ENCODE results near the gene NRSN2. TPM values are rescaled to one million over a fixed set of nuclear protein-coding genes. Genes with fewer than 3 reads are reported as not detected.
"Not testable (repeated sequence)": the region's sequence is repeated elsewhere in the genome, so short reads cannot be mapped to it uniquely, and the experiment has no call there.

The NRSN2 gene
- total RNA-seq, 1 experiment from 2014 or later: 0.42 TPM

GRCh38 chr20:376089-376488 lies 29.2 kb downstream of the NRSN2 start:
- Mint-ChIP-seq H3K27me3 (ENCODE audit: unreplicated experiment) (no peaks in the 10 kb centered on the region), H3K9me3 (ENCODE audit: low read depth, unreplicated experiment) (no peaks in the 10 kb centered on the region), H3K27ac (ENCODE audit: unreplicated experiment) (no peak overlapping the region), H3K4me1 (ENCODE audit: low read depth, unreplicated experiment) (peaks cover 21% of the 10 kb centered on the region), H3K36me3 (ENCODE audit: insufficient read depth, unreplicated experiment) (peaks cover 31% of the 10 kb centered on the region), H3K4me3 (ENCODE audit: low read depth, unreplicated experiment) (no peak overlapping the region)
- no peak for DNase-seq
- no TSS peak for BruUV-seq (replicated peaks)
- CTCF ChIA-PET: no interaction called here
- no peak for TF ChIP-seq CTCF (IDR thresholded peaks at IDR 0.05; ENCODE audit: unreplicated experiment)
- intact Hi-C loops (cut with micrococcal nuclease; ENCODE audit: unreplicated experiment): no loop called here

GRCh38 chr20:376750-377149 lies 29.8 kb downstream of the NRSN2 start:
- peaks cover 35% of the 10 kb centered on the region for H3K36me3 Mint-ChIP-seq (ENCODE audit: insufficient read depth, unreplicated experiment)
- CTCF ChIA-PET: no interaction called here
- no peaks in the 10 kb centered on the region for H3K27me3 Mint-ChIP-seq (ENCODE audit: unreplicated experiment)
- intact Hi-C loops (cut with micrococcal nuclease; ENCODE audit: unreplicated experiment): no loop called here
- no peak for TF ChIP-seq CTCF (IDR thresholded peaks at IDR 0.05; ENCODE audit: unreplicated experiment)
- no peak overlapping the region for H3K27ac Mint-ChIP-seq (ENCODE audit: unreplicated experiment)
- DNase-seq: no peak
- H3K4me3 Mint-ChIP-seq (ENCODE audit: low read depth, unreplicated experiment): no peak overlapping the region
- peaks cover 14% of the 10 kb centered on the region for H3K4me1 Mint-ChIP-seq (ENCODE audit: low read depth, unreplicated experiment)
- BruUV-seq (replicated peaks): no TSS peak
- H3K9me3 Mint-ChIP-seq (ENCODE audit: low read depth, unreplicated experiment): no peaks in the 10 kb centered on the region

GRCh38 chr20:377578-377977 lies 30.7 kb downstream of the NRSN2 start:
- H3K27ac Mint-ChIP-seq (ENCODE audit: unreplicated experiment): peak overlapping the region; percentile 68
- CTCF ChIA-PET: interaction anchor here (0.7 kb wide), 1 partner anchor 119 kb away, joined by 5 read pairs; no protein-coding TSS in a partner anchor

GRCh38 chr20:378961-379336 lies 32.0 kb downstream of the NRSN2 start:
- BruUV-seq (replicated peaks): no TSS peak

More at GRCh38 chr20:377578-377977, 30.7 kb downstream of the NRSN2 start:
- BruUV-seq (replicated peaks); H3K4me3 Mint-ChIP-seq (ENCODE audit: low read depth, unreplicated experiment); H3K27me3 Mint-ChIP-seq (ENCODE audit: unreplicated experiment); H3K9me3 Mint-ChIP-seq (ENCODE audit: low read depth, unreplicated experiment); intact Hi-C loops (cut with micrococcal nuclease; ENCODE audit: unreplicated experiment); DNase-seq; H3K4me1 Mint-ChIP-seq (ENCODE audit: low read depth, unreplicated experiment): not testable (repeated sequence)
- H3K36me3 Mint-ChIP-seq (ENCODE audit: insufficient read depth, unreplicated experiment): peaks cover 35% of the 10 kb centered on the region

More at GRCh38 chr20:378961-379336, 32.0 kb downstream of the NRSN2 start:
- intact Hi-C loops (cut with micrococcal nuclease; ENCODE audit: unreplicated experiment): no loop called here
- no peak for DNase-seq
- H3K27me3 Mint-ChIP-seq (ENCODE audit: unreplicated experiment): no peaks in the 10 kb centered on the region
- H3K27ac Mint-ChIP-seq (ENCODE audit: unreplicated experiment): peak overlapping the region; percentile 20
- TF ChIP-seq CTCF (IDR thresholded peaks at IDR 0.05; ENCODE audit: unreplicated experiment): no peak
- no peaks in the 10 kb centered on the region for H3K9me3 Mint-ChIP-seq (ENCODE audit: low read depth, unreplicated experiment)
- H3K36me3 Mint-ChIP-seq (ENCODE audit: insufficient read depth, unreplicated experiment): peaks cover 48% of the 10 kb centered on the region
- CTCF ChIA-PET: interaction anchor here (1.0 kb wide), 1 partner anchor 16 kb away, joined by 3 read pairs; no protein-coding TSS in a partner anchor
- H3K4me1 Mint-ChIP-seq (ENCODE audit: low read depth, unreplicated experiment): peaks cover 19% of the 10 kb centered on the region
- no peak overlapping the region for H3K4me3 Mint-ChIP-seq (ENCODE audit: low read depth, unreplicated experiment)

Data from Calu3 (cell line).